CD8-positive, alpha-beta memory T cell (primary cell): ENCODE measurements around the gene LINGO1. TPM values are rescaled to one million over a fixed set of nuclear protein-coding genes. Genes with fewer than 3 reads are reported as not detected.

ENCODE experiments used
- CTCF ChIA-PET: fragments of 350-600 bp; sonication (Branson Sonifier 250); formaldehyde crosslinking; loops from one replicate; lab custom pipeline; 2021; ENCODE audit warnings: antibody characterized with exemption; lab: Charles Lee
- POLR2A ChIA-PET: fragments of 350-600 bp; sonication (Branson Sonifier 250); formaldehyde crosslinking; loops from one replicate; lab custom pipeline; 2021; ENCODE audit warnings: antibody characterized with exemption; lab: Charles Lee
- DNase-seq, 5 donors: peaks; one replicate each; pipeline versions ENCODE4 v3.0.0 to v3.0.0-alpha.2; 2020 to 2022; ENCODE audit warnings: mixed read lengths in 1 of 5
- H3K27ac ChIP-seq: one replicate; pipeline ENCODE4 v1.7.0; 2013; ENCODE audit warnings: low read depth, mild to moderate bottlenecking, low read length, moderate library complexity
- H3K27me3 ChIP-seq: 2 replicates; pipeline ENCODE4 v1.7.0; 2013; ENCODE audit warnings: low read length, mild to moderate bottlenecking; ENCODE audit not compliant: insufficient read depth, poor library complexity, severe bottlenecking
- H3K36me3 ChIP-seq: 2 replicates; pipeline ENCODE4 v1.7.0; 2013; ENCODE audit warnings: mild to moderate bottlenecking, low read length, moderate library complexity; ENCODE audit not compliant: insufficient read depth
- H3K4me1 ChIP-seq: 2 replicates; pipeline ENCODE4 v1.7.0; 2013; ENCODE audit warnings: mild to moderate bottlenecking, low read length, moderate library complexity; ENCODE audit not compliant: insufficient read depth
- H3K4me3 ChIP-seq: 2 replicates; pipeline ENCODE4 v1.7.0; 2013; ENCODE audit warnings: mild to moderate bottlenecking, low read length
- H3K9me3 ChIP-seq: 2 replicates; pipeline ENCODE4 v1.7.0; 2013; ENCODE audit warnings: mild to moderate bottlenecking, low read length
- H3K27ac Mint-ChIP-seq, 8 donors: one replicate each; pipeline ENCODE4 v1.8.0; 2020 to 2021; ENCODE audit warnings: mixed read lengths in 8 of 8, mild to moderate bottlenecking in 6 of 8, inconsistent platforms in 3 of 8, moderate library complexity in 3 of 8
- H3K27me3 Mint-ChIP-seq, 2 donors: one replicate each; pipeline ENCODE4 v1.8.0; 2020 to 2021; ENCODE audit warnings: mixed read lengths in 2 of 2, mild to moderate bottlenecking in 1 of 2, moderate library complexity in 1 of 2
- H3K36me3 Mint-ChIP-seq, 3 donors: one replicate each; pipeline ENCODE4 v1.8.0; 2020 to 2021; ENCODE audit warnings: mixed read lengths in 3 of 3, inconsistent platforms in 1 of 3, mild to moderate bottlenecking in 1 of 3
- H3K4me1 Mint-ChIP-seq, 3 donors: one replicate each; pipeline ENCODE4 v1.8.0; 2020 to 2021; ENCODE audit warnings: mixed read lengths in 3 of 3, inconsistent platforms in 1 of 3, mild to moderate bottlenecking in 1 of 3
- H3K4me3 Mint-ChIP-seq, 7 donors: one replicate each; pipeline ENCODE4 v1.8.0; 2020 to 2021; ENCODE audit warnings: mixed read lengths in 7 of 7, mild to moderate bottlenecking in 6 of 7, moderate library complexity in 4 of 7, inconsistent platforms in 2 of 7
- H3K9me3 Mint-ChIP-seq, 5 donors: one replicate each; pipeline ENCODE4 v1.8.0; 2020 to 2022; ENCODE audit warnings: mixed read lengths in 5 of 5, mild to moderate bottlenecking in 3 of 5, moderate library complexity in 2 of 5, inconsistent platforms in 1 of 5
- polyA plus RNA-seq: library from polyadenylated mRNA; unstranded; fragments of 300-500 nt; fragmentation: Illumina TruSeq; gene quantifications from one replicate; pipeline ENCODE4 v1.2.3, GENCODE V29; 2021
- total RNA-seq, 2 experiments: library from RNA; stranded (reverse); gene quantifications; one replicate each; pipeline ENCODE4 v1.2.3, GENCODE V29; 2021

LINGO1 gene
- total and polyA plus RNA-seq, 3 experiments from 2014 or later = not detected

DNA sequence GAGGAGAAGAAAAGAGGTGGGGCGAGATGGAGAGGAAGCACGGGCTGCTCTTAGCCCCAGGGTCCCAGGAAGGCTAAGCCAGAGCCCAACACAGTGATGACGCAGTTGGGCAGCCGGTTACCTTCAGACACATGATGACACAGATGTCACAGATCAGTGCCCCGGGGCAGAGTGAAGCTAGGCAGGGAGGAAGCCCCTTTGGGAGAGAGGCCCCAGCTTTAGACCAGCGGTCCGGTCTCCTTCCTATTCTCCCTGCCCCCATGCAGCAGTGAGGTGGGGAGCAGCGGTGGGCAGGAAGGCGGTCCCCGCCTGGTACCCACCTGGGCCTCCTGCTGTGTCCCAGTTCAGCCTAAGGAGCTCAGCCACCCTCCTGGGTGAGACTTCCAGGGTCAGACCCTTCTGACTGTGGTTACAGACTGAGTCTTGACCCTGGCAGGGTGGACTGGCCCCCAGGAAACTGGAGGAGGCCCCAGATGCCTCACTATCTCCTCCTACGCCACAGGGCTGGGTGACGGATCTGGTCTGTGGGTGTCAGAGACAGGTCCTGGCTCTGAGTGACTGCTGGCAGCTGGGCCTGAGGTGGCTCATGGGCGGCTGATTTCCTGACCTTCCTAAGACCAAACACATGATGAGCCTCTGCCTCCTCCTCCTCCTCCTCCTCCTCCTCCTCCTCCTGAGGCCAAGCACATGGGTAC lies 38.8 kb upstream of the LINGO1 start:
- DNase-seq = no peak
- POLR2A ChIA-PET = no interaction called here
- Histone ChIP-seq H3K27ac (no peak overlapping the region), H3K4me1 (no peaks in the 10 kb centered on the region), H3K27me3 (no peaks in the 10 kb centered on the region), H3K9me3 (no peaks in the 10 kb centered on the region), H3K36me3 (no peaks in the 10 kb centered on the region), H3K4me3 (no peak overlapping the region)
- H3K9me3 Mint-ChIP-seq = no peaks in the 10 kb centered on the region
- peaks cover 12 to 36% of the 10 kb centered on the region in 2 donors for H3K27me3 Mint-ChIP-seq
- no peaks in the 10 kb centered on the region for H3K4me1 Mint-ChIP-seq
- CTCF ChIA-PET = interaction anchor here (1.0 kb wide), 1 partner anchor 17 kb away, joined by 3 read pairs; no protein-coding TSS in a partner anchor
- no peaks in the 10 kb centered on the region for H3K36me3 Mint-ChIP-seq
- H3K4me3 Mint-ChIP-seq = no peak overlapping the region
- H3K27ac Mint-ChIP-seq = no peak overlapping the region

GRCh38 chr15:77670558-77671361 lies 38.0 kb upstream of the LINGO1 start:
- peaks cover 12 to 38% of the 10 kb centered on the region in 2 donors for H3K27me3 Mint-ChIP-seq
- no peak overlapping the region for H3K4me3 Mint-ChIP-seq
- no peak for DNase-seq
- ChIA-PET POLR2A (no interaction called here), CTCF (interaction anchor here (1.0 kb wide), 1 partner anchor 16 kb away, joined by 3 read pairs; no protein-coding TSS in a partner anchor)
- no peaks in the 10 kb centered on the region for H3K36me3 Mint-ChIP-seq
- no peaks in the 10 kb centered on the region for H3K4me1 Mint-ChIP-seq
- Histone ChIP-seq H3K27ac (no peak overlapping the region), H3K9me3 (no peaks in the 10 kb centered on the region), H3K27me3 (no peaks in the 10 kb centered on the region), H3K36me3 (no peaks in the 10 kb centered on the region), H3K4me1 (no peaks in the 10 kb centered on the region), H3K4me3 (no peak overlapping the region)
- no peaks in the 10 kb centered on the region for H3K9me3 Mint-ChIP-seq
- no peak overlapping the region for H3K27ac Mint-ChIP-seq

- POLR2A ChIA-PET = no interaction called here
- H3K27me3 Mint-ChIP-seq = peaks cover 12 to 36% of the 10 kb centered on the region in 2 donors
Observed at GRCh38 chr15:77669896-77670295, 37.2 kb upstream of the LINGO1 start.

GRCh38 chr15:77667338-77668234 lies 34.9 kb upstream of the LINGO1 start:
- Histone ChIP-seq H3K4me1 (no peaks in the 10 kb centered on the region), H3K4me3 (no peak overlapping the region), H3K36me3 (no peaks in the 10 kb centered on the region), H3K27me3 (no peaks in the 10 kb centered on the region), H3K9me3 (no peaks in the 10 kb centered on the region), H3K27ac (no peak overlapping the region)
- Mint-ChIP-seq H3K27me3 (peaks cover 12 to 39% of the 10 kb centered on the region in 2 donors), H3K36me3 (no peaks in the 10 kb centered on the region), H3K4me1 (no peaks in the 10 kb centered on the region), H3K27ac (no peak overlapping the region), H3K4me3 (no peak overlapping the region), H3K9me3 (no peaks in the 10 kb centered on the region)
- POLR2A ChIA-PET = no interaction called here
- CTCF ChIA-PET = no interaction called here
- DNase-seq = no peak

More at GRCh38 chr15:77669896-77670295, 37.2 kb upstream of the LINGO1 start:
- CTCF ChIA-PET = no interaction called here
- H3K4me1 Mint-ChIP-seq = no peaks in the 10 kb centered on the region
- H3K4me3 Mint-ChIP-seq = no peak overlapping the region
- no peak overlapping the region for H3K4me3 ChIP-seq
- no peaks in the 10 kb centered on the region for H3K27me3 ChIP-seq
- H3K9me3 Mint-ChIP-seq = no peaks in the 10 kb centered on the region
- no peak for DNase-seq
- no peaks in the 10 kb centered on the region for H3K9me3 ChIP-seq
- no peaks in the 10 kb centered on the region for H3K36me3 Mint-ChIP-seq
- H3K4me1 ChIP-seq = no peaks in the 10 kb centered on the region
- H3K27ac Mint-ChIP-seq = no peak overlapping the region
- H3K27ac ChIP-seq = no peak overlapping the region
- H3K36me3 ChIP-seq = no peaks in the 10 kb centered on the region

- ChIA-PET POLR2A (no interaction called here), CTCF (no interaction called here)
- Mint-ChIP-seq H3K4me3 (no peak overlapping the region), H3K9me3 (no peaks in the 10 kb centered on the region), H3K27ac (no peak overlapping the region), H3K4me1 (no peaks in the 10 kb centered on the region), H3K27me3 (peaks cover 12 to 39% of the 10 kb centered on the region in 2 donors), H3K36me3 (no peaks in the 10 kb centered on the region)
- no peak for DNase-seq
- no peaks in the 10 kb centered on the region for H3K36me3 ChIP-seq
- H3K27ac ChIP-seq = no peak overlapping the region
- H3K27me3 ChIP-seq = no peaks in the 10 kb centered on the region
- no peak overlapping the region for H3K4me3 ChIP-seq
- H3K4me1 ChIP-seq = no peaks in the 10 kb centered on the region
- H3K9me3 ChIP-seq = no peaks in the 10 kb centered on the region
Observed at GRCh38 chr15:77666296-77666660, 33.6 kb upstream of the LINGO1 start.

GRCh38 chr15:77665530-77666295 lies 33.0 kb upstream of the LINGO1 start:
- H3K27ac ChIP-seq = no peak overlapping the region
- Mint-ChIP-seq H3K4me3 (no peak overlapping the region), H3K27me3 (peaks cover 12 to 39% of the 10 kb centered on the region in 2 donors), H3K36me3 (no peaks in the 10 kb centered on the region), H3K4me1 (no peaks in the 10 kb centered on the region), H3K9me3 (no peaks in the 10 kb centered on the region), H3K27ac (no peak overlapping the region)
- H3K27me3 ChIP-seq = no peaks in the 10 kb centered on the region
- H3K4me3 ChIP-seq = no peak overlapping the region
- ChIA-PET POLR2A (no interaction called here), CTCF (no interaction called here)
- H3K9me3 ChIP-seq = no peaks in the 10 kb centered on the region
- no peak for DNase-seq
- H3K36me3 ChIP-seq = no peaks in the 10 kb centered on the region
- H3K4me1 ChIP-seq = no peaks in the 10 kb centered on the region

DNA sequence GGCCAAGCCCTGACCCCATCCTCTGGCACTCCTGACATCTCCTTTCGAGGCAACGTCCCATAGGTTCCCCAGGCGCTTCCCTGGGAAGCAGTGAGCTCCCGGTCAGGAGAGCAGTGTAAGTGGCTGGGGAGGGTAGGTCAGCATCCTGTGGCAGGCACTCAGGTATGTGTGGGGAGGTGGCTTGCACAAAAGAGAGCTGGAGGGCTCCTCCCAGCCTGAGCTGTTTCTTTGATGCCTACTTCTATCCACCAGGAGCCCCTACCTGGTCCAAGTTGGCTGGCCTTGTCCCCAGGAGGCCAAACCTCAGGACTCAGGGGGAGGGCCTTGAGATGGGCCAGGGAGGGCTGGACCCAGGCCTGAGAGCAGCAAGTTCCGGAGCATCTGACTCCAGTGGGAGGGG lies 31.7 kb upstream of the LINGO1 start:
- POLR2A ChIA-PET = no interaction called here
- DNase-seq = no peak
- Mint-ChIP-seq H3K9me3 (no peaks in the 10 kb centered on the region), H3K27me3 (peaks cover 12 to 36% of the 10 kb centered on the region in 2 donors), H3K36me3 (no peaks in the 10 kb centered on the region), H3K4me3 (no peak overlapping the region), H3K27ac (no peak overlapping the region), H3K4me1 (peaks cover 0 to under 1% (median 0%) of the 10 kb centered on the region in 3 donors)
- no peaks in the 10 kb centered on the region for H3K4me1 ChIP-seq
- CTCF ChIA-PET = no interaction called here
- no peak overlapping the region for H3K4me3 ChIP-seq
- no peaks in the 10 kb centered on the region for H3K9me3 ChIP-seq
- no peaks in the 10 kb centered on the region for H3K27me3 ChIP-seq
- H3K36me3 ChIP-seq = no peaks in the 10 kb centered on the region
- H3K27ac ChIP-seq = no peak overlapping the region
